HCT116 (cell line): ENCODE results near the gene MSI2. TPM values are rescaled to one million over a fixed set of nuclear protein-coding genes. Genes with fewer than 3 reads are reported as not detected.

Source experiments
- ATAC-seq: fragments of 200-7000 bp; cut with Tn5 transposase; 2 replicates; pipeline ENCODE4 v1.9.1; 2020; ENCODE audit warnings: mild to moderate bottlenecking, moderate library complexity
- BruUV-seq: library from RNA; stranded (reverse); fragments of 400-500 nt; replicated peaks from 2 replicates; lab custom pipeline; 2021; lab: Mats Ljungman, UMichigan
- CTCF ChIA-PET: fragments of 300-600 bp; sonication (Branson Sonifier 250); formaldehyde crosslinking; loops from one replicate; lab custom pipeline; 2021; ENCODE audit warnings: antibody characterized with exemption; lab: Charles Lee
- POLR2A ChIA-PET: fragments of 300-600, 350-600 bp; sonication (Branson Sonifier 250); formaldehyde crosslinking; loops from one replicate; lab custom pipeline; 2021; ENCODE audit warnings: antibody characterized with exemption; lab: Charles Lee
- RAD21 ChIA-PET, 2 experiments: fragments of 300-600 bp; sonication (Branson Sonifier 250); formaldehyde crosslinking; loops; one replicate each; lab custom pipeline; 2023; ENCODE audit warnings: low total read pairs in 2 of 2; ENCODE audit not compliant: uncharacterized antibody in 2 of 2, unreplicated experiment in 2 of 2, low non-redundant PET in 1 of 2; lab: Charles Lee
- DNase-seq: peaks from one replicate; pipeline ENCODE4 v3.0.0-alpha.2; 2010; ENCODE audit warnings: low read depth, low spot score
- H2AFZ ChIP-seq: fragments of 200-600 bp; shearing (Covaris generic), sonication (generic); 2 replicates; pipeline ENCODE4 v1.6.1; 2017; ENCODE audit warnings: low read depth, mixed run types, mixed read lengths, antibody characterized with exemption, low read length; ENCODE audit not compliant: poor library complexity, severe bottlenecking
- H3K27ac ChIP-seq: 2 replicates; pipeline ENCODE4 v1.5.1; 2012; ENCODE audit warnings: low read depth, low read length
- H3K27me3 ChIP-seq: fragments of 200-600 bp; sonication (generic); 2 replicates; pipeline ENCODE4 v1.6.1; 2016; ENCODE audit warnings: mixed run types, low read length, mixed read lengths; ENCODE audit not compliant: insufficient read depth
- H3K36me3 ChIP-seq, 2 experiments: fragments of 200-500 bp in 1 of 2; fragments of 200-600 bp in 1 of 2; sonication (Bioruptor generic) in 1 of 2; sonication (generic) in 1 of 2; 2 replicates each; pipeline versions ENCODE4 v1.5.1 to v1.6.1; 2014 to 2016; ENCODE audit warnings: low read length in 2 of 2, inconsistent platforms in 1 of 2, mixed read lengths in 1 of 2, mixed run types in 1 of 2; ENCODE audit not compliant: insufficient read depth in 2 of 2, control insufficient read depth in 1 of 2
- H3K4me1 ChIP-seq, 2 experiments: fragments of 200-600 bp in 1 of 2; sonication (generic) in 1 of 2; 2 replicates each; pipeline versions ENCODE4 v1.5.1 to v1.6.1; 2012 to 2017; ENCODE audit warnings: low read length in 2 of 2, inconsistent platforms in 1 of 2, mild to moderate bottlenecking in 1 of 2, mixed read lengths in 1 of 2, mixed run types in 1 of 2, moderate library complexity in 1 of 2; ENCODE audit not compliant: insufficient read depth in 2 of 2, control insufficient read depth in 1 of 2
- H3K4me2 ChIP-seq: fragments of 200-600 bp; sonication (generic); 2 replicates; pipeline ENCODE4 v1.6.1; 2017; ENCODE audit warnings: mixed run types, low read length, mixed read lengths
- H3K4me3 ChIP-seq, 2 experiments: fragments of 200-600 bp in 1 of 2; sonication (generic) in 1 of 2; replicated peaks in 1 of 2; 2 replicates each; pipeline ENCODE4 v1.5.1; 2011 to 2016; ENCODE audit warnings: low read length in 2 of 2, control low read depth in 1 of 2, low read depth in 1 of 2, mild to moderate bottlenecking in 1 of 2, mixed read lengths in 1 of 2, mixed run types in 1 of 2
- H3K79me2 ChIP-seq: fragments of 200-600 bp; sonication (generic); 2 replicates; pipeline ENCODE4 v1.6.1; 2017; ENCODE audit warnings: mild to moderate bottlenecking, mixed run types, low read length, moderate library complexity, mixed read lengths; ENCODE audit not compliant: insufficient read depth
- H3K9ac ChIP-seq: fragments of 200-600 bp; sonication (generic); 2 replicates; pipeline ENCODE4 v1.6.1; 2016; ENCODE audit warnings: low read length, mixed read lengths
- H3K9me2 ChIP-seq: fragments of 200-600 bp; sonication (generic), shearing (Covaris generic); 2 replicates; pipeline ENCODE4 v1.6.1; 2017; ENCODE audit warnings: mixed run types, mild to moderate bottlenecking, moderate library complexity; ENCODE audit not compliant: insufficient read depth
- H3K9me3 ChIP-seq, 2 experiments: fragments of 200-500 bp in 1 of 2; fragments of 200-600 bp in 1 of 2; sonication (Bioruptor generic) in 1 of 2; sonication (generic) in 1 of 2; 2 replicates each; pipeline ENCODE4 v1.6.1; 2014 to 2017; ENCODE audit warnings: low read length in 2 of 2, mixed read lengths in 2 of 2, inconsistent platforms in 1 of 2, low read depth in 1 of 2, mild to moderate bottlenecking in 1 of 2, mixed run types in 1 of 2, moderate library complexity in 1 of 2; ENCODE audit not compliant: control insufficient read depth in 1 of 2, insufficient read depth in 1 of 2
- H4K20me1 ChIP-seq: fragments of 200-600 bp; sonication (generic), shearing (Covaris generic); 2 replicates; pipeline ENCODE4 v1.6.1; 2017; ENCODE audit warnings: mixed run types, mild to moderate bottlenecking, moderate library complexity; ENCODE audit not compliant: insufficient read depth
- CBX3 ChIP-seq: IDR thresholded peaks from 2 replicates; pipeline ENCODE4 v1.6.1; 2012; ENCODE audit warnings: low read depth
- CEBPB ChIP-seq: IDR thresholded peaks from 2 replicates; pipeline ENCODE4 v1.6.1; 2012; ENCODE audit warnings: low read depth
- EGR1 ChIP-seq: IDR thresholded peaks from 2 replicates; pipeline ENCODE4 v1.6.1; 2012; ENCODE audit warnings: low read depth
- ELF1 ChIP-seq: IDR thresholded peaks from 2 replicates; pipeline ENCODE4 v1.6.1; 2012; ENCODE audit warnings: low read depth, borderline replicate concordance
- EZH2phosphoT487 ChIP-seq: fragments of 200-600 bp; IDR thresholded peaks from 2 replicates; pipeline ENCODE4 v1.6.1; 2018; ENCODE audit warnings: antibody characterized with exemption, borderline replicate concordance
- POLR2A ChIP-seq: IDR thresholded peaks from 2 replicates; pipeline ENCODE4 v1.7.0; 2011; ENCODE audit warnings: borderline replicate concordance; ENCODE audit not compliant: insufficient read depth, insufficient read length; ENCODE audit errors: extremely low read depth
- RAD21 ChIP-seq: IDR thresholded peaks from 2 replicates; pipeline ENCODE4 v1.6.1; 2012; ENCODE audit warnings: low read depth, mild to moderate bottlenecking
- SIN3A ChIP-seq: IDR thresholded peaks from 2 replicates; pipeline ENCODE4 v1.6.1; 2012; ENCODE audit warnings: low read depth
- SRF ChIP-seq: IDR thresholded peaks from 2 replicates; pipeline ENCODE4 v1.6.1; 2012; ENCODE audit warnings: low read depth
- TCF7L2 ChIP-seq: IDR thresholded peaks from 2 replicates; pipeline ENCODE4 v1.7.0; 2011; ENCODE audit warnings: borderline replicate concordance, inconsistent platforms; ENCODE audit not compliant: insufficient read depth, insufficient read length; ENCODE audit errors: extremely low read depth
- YY1 ChIP-seq: IDR thresholded peaks from 2 replicates; pipeline ENCODE4 v1.6.1; 2011; ENCODE audit warnings: low read length, low read depth, moderate library complexity, mild to moderate bottlenecking; ENCODE audit not compliant: insufficient replicate concordance; ENCODE audit errors: extremely low read depth
- intact Hi-C: fragments of 100-400 bp; cut with micrococcal nuclease; formaldehyde crosslinking; loops from 2 replicates; pipeline ENCODE4 v1.10.0; 2022
- total RNA-seq: library from RNA; stranded (reverse); gene quantifications from one replicate; pipeline ENCODE4 v1.2.1, GENCODE V29; 2021; ENCODE audit not compliant: unreplicated experiment
- TF ChIP-seq, protein P1 (sequence below): IDR thresholded peaks from 2 replicates; pipeline ENCODE4 v1.6.1; 2012
- TF ChIP-seq, protein P2 (sequence below), 3 experiments: fragments of 200-600 bp in 1 of 3; sonication (generic) in 1 of 3; IDR thresholded peaks in 2 of 3; conservative IDR thresholded peaks in 1 of 3; 2 replicates each; pipeline ENCODE4 v1.5.1; 2012 to 2017; ENCODE audit warnings: low read depth in 2 of 3, low read length in 2 of 3, antibody characterized with exemption in 1 of 3, borderline replicate concordance in 1 of 3, control low read depth in 1 of 3, mild to moderate bottlenecking in 1 of 3, mixed read lengths in 1 of 3, mixed run types in 1 of 3, moderate library complexity in 1 of 3; ENCODE audit not compliant: insufficient read depth in 1 of 3

The MSI2 gene
- total RNA-seq, 1 experiment from 2014 or later: 137 TPM

GRCh38 chr17:57283203-57283971 is 27.1 kb downstream of the MSI2 start:
- no peak for TF ChIP-seq EGR1
- no peak for TF ChIP-seq CBX3
- TF ChIP-seq TCF7L2: no peak
- TF ChIP-seq YY1: no peak
- TF ChIP-seq EZH2phosphoT487: no peak
- TF ChIP-seq, protein P1, sequence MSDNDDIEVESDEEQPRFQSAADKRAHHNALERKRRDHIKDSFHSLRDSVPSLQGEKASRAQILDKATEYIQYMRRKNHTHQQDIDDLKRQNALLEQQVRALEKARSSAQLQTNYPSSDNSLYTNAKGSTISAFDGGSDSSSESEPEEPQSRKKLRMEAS: no peak
- TF ChIP-seq, all 23 proteins: peak for 0
- no peaks in the 10 kb centered on the region for H4K20me1 ChIP-seq
- H3K27me3 ChIP-seq: no peaks in the 10 kb centered on the region
- ChIA-PET POLR2A (no interaction called here), RAD21 (no interaction called here), CTCF (no interaction called here)
- H3K9me2 ChIP-seq: no peaks in the 10 kb centered on the region
- H3K9me3 ChIP-seq: no peaks in the 10 kb centered on the region
- intact Hi-C loops: no loop called here
- H3K4me2 ChIP-seq: no peak overlapping the region
- H3K9ac ChIP-seq: no peak overlapping the region
- H3K27ac ChIP-seq: no peak overlapping the region
- no peaks in the 10 kb centered on the region for H3K4me1 ChIP-seq
- peaks cover 0 to 4% of the 10 kb centered on the region in 2 experiments; a peak in 3 of 4 replicates for H3K36me3 ChIP-seq
- no TSS peak for BruUV-seq
- no peak overlapping the region for H3K4me3 ChIP-seq
- ATAC-seq (no peak), DNase-seq (no peak)
- peaks cover 16% of the 10 kb centered on the region; the same call in 1 of the 2 replicates for H3K79me2 ChIP-seq
- H2AFZ ChIP-seq: no peak overlapping the region

GRCh38 chr17:57284583-57284982 is 28.3 kb downstream of the MSI2 start:
- Histone ChIP-seq H3K79me2 (peaks cover 26% of the 10 kb centered on the region; the same call in 1 of the 2 replicates), H2AFZ (no peak overlapping the region), H3K27ac (no peak overlapping the region), H3K4me3 (no peak overlapping the region), H3K36me3 (peaks cover 0 to 3% of the 10 kb centered on the region in 2 experiments; a peak in 2 of 4 replicates), H3K27me3 (no peaks in the 10 kb centered on the region), H3K9me3 (no peaks in the 10 kb centered on the region), H3K9me2 (no peaks in the 10 kb centered on the region), H3K4me1 (no peaks in the 10 kb centered on the region), H4K20me1 (no peaks in the 10 kb centered on the region), H3K4me2 (no peak overlapping the region), H3K9ac (no peak overlapping the region)
- ATAC-seq: no peak
- ChIA-PET CTCF (no interaction called here), POLR2A (interaction anchor here (1.4 kb wide), 1 partner anchor 11 kb away, joined by 3 read pairs; no protein-coding TSS in a partner anchor), RAD21 (interaction anchor here in 1 of 2 experiments (0.7 kb wide), 1 partner anchor 126 kb away, joined by 3 read pairs; no protein-coding TSS in a partner anchor)
- DNase-seq: no peak
- no TSS peak for BruUV-seq
- intact Hi-C loops: no loop called here
- TF ChIP-seq SRF: no peak
- no peak for TF ChIP-seq RAD21
- no peak for TF ChIP-seq TCF7L2
- no peak for TF ChIP-seq YY1
- TF ChIP-seq ELF1: no peak
- TF ChIP-seq CEBPB: no peak
- TF ChIP-seq SIN3A: no peak
- TF ChIP-seq POLR2A: no peak
- TF ChIP-seq EGR1: no peak
- TF ChIP-seq, protein P2, sequence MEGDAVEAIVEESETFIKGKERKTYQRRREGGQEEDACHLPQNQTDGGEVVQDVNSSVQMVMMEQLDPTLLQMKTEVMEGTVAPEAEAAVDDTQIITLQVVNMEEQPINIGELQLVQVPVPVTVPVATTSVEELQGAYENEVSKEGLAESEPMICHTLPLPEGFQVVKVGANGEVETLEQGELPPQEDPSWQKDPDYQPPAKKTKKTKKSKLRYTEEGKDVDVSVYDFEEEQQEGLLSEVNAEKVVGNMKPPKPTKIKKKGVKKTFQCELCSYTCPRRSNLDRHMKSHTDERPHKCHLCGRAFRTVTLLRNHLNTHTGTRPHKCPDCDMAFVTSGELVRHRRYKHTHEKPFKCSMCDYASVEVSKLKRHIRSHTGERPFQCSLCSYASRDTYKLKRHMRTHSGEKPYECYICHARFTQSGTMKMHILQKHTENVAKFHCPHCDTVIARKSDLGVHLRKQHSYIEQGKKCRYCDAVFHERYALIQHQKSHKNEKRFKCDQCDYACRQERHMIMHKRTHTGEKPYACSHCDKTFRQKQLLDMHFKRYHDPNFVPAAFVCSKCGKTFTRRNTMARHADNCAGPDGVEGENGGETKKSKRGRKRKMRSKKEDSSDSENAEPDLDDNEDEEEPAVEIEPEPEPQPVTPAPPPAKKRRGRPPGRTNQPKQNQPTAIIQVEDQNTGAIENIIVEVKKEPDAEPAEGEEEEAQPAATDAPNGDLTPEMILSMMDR (IDR thresholded peaks at IDR 0.05 in 2 of 3, conservative IDR thresholded peaks at IDR 0.05 in 1 of 3; ENCODE audit: borderline replicate concordance in 1 of 3, insufficient read depth in 1 of 3, low read depth in 2 of 3, low read length in 2 of 3): no peak
- TF ChIP-seq, protein P1: no peak
